Neural progenitor cell (in vitro differentiated cells): ENCODE data around the gene SERAC1. TPM values are rescaled to one million over a fixed set of nuclear protein-coding genes. Genes with fewer than 3 reads are reported as not detected.

Experiments
- DNase-seq: peaks from one replicate; pipeline ENCODE4 v3.0.0-alpha.2; 2016; ENCODE audit warnings: low spot score
- H2AFZ ChIP-seq: fragments of 200-600 bp; sonication (generic); replicated peaks from 2 replicates; pipeline ENCODE4 v1.6.1; 2016; ENCODE audit warnings: antibody characterized with exemption
- H3F3A ChIP-seq: fragments of 200-600 bp; sonication (generic); 2 replicates; pipeline ENCODE4 v1.6.1; 2016; ENCODE audit warnings: antibody characterized with exemption, low read depth
- H3K27ac ChIP-seq: fragments of 200-600 bp; sonication (generic); 2 replicates; pipeline ENCODE4 v1.5.1; 2016; ENCODE audit warnings: mild to moderate bottlenecking
- H3K27me3 ChIP-seq: fragments of 200-600 bp; sonication (generic); 2 replicates; pipeline ENCODE4 v1.6.1; 2016; ENCODE audit warnings: mild to moderate bottlenecking, moderate library complexity
- H3K36me3 ChIP-seq: fragments of 200-600 bp; sonication (generic); 2 replicates; pipeline ENCODE4 v1.5.1; 2016
- H3K4me1 ChIP-seq: fragments of 200-600 bp; sonication (generic); 2 replicates; pipeline ENCODE4 v1.6.1; 2016; ENCODE audit warnings: mixed run types
- H3K4me2 ChIP-seq: fragments of 200-600 bp; sonication (generic); 2 replicates; pipeline ENCODE4 v1.6.1; 2016
- H3K4me3 ChIP-seq: fragments of 200-600 bp; sonication (generic); 2 replicates; pipeline ENCODE4 v1.5.1; 2016
- H3K79me2 ChIP-seq: fragments of 200-600 bp; sonication (generic); 2 replicates; pipeline ENCODE4 v1.6.1; 2016; ENCODE audit warnings: low read depth
- H3K9ac ChIP-seq: fragments of 200-600 bp; sonication (generic); 2 replicates; pipeline ENCODE4 v1.6.1; 2016
- H3K9me3 ChIP-seq: fragments of 200-600 bp; sonication (generic); 2 replicates; pipeline ENCODE4 v1.5.1; 2016; ENCODE audit warnings: low read depth
- H4K20me1 ChIP-seq: fragments of 200-600 bp; sonication (generic); 2 replicates; pipeline ENCODE4 v1.6.1; 2016; ENCODE audit warnings: low read depth
- H3K27ac Mint-ChIP-seq: 3 replicates; pipeline ENCODE4 v1.8.0; 2021; ENCODE audit warnings: mixed read lengths
- H3K27me3 Mint-ChIP-seq: 2 replicates; pipeline ENCODE4 v1.8.0; 2022; ENCODE audit warnings: low read depth, mild to moderate bottlenecking, inconsistent platforms, moderate library complexity, mixed read lengths; ENCODE audit not compliant: insufficient read depth
- H3K36me3 Mint-ChIP-seq: 3 replicates; pipeline ENCODE4 v1.8.0; 2021; ENCODE audit warnings: mixed read lengths
- H3K4me1 Mint-ChIP-seq: 3 replicates; pipeline ENCODE4 v1.8.0; 2021; ENCODE audit warnings: mixed read lengths
- H3K4me3 Mint-ChIP-seq: 3 replicates; pipeline ENCODE4 v1.8.0; 2021; ENCODE audit warnings: mild to moderate bottlenecking, moderate library complexity, mixed read lengths
- H3K9me3 Mint-ChIP-seq: 3 replicates; pipeline ENCODE4 v1.8.0; 2020; ENCODE audit warnings: mixed read lengths
- CTCF ChIP-seq: fragments of 200-600 bp; sonication (generic); IDR thresholded peaks from 2 replicates; pipeline ENCODE4 v1.5.1; 2017; ENCODE audit warnings: antibody characterized with exemption, mild to moderate bottlenecking
- EZH2 ChIP-seq: fragments of 200-600 bp; sonication (generic); IDR thresholded peaks from 2 replicates; pipeline ENCODE4 v1.6.1; 2017; ENCODE audit warnings: antibody characterized with exemption, mild to moderate bottlenecking, moderate library complexity
- EZH2phosphoT487 ChIP-seq: fragments of 200-600 bp; sonication (generic); IDR thresholded peaks from 2 replicates; pipeline ENCODE4 v1.6.1; 2017; ENCODE audit warnings: antibody characterized with exemption
- total RNA-seq: library from RNA; depleted of rRNA; stranded (reverse); fragments of >200 nt; gene quantifications from 2 replicates; pipeline ENCODE4 v1.2.3, GENCODE V29; 2015; ENCODE audit warnings: low replicate concordance

Gene SERAC1
- total RNA-seq, 1 donor from 2014 or later = 35.7 TPM

GRCh38 chr6:158109748-158110147 lies 58.3 kb downstream of the SERAC1 start:
- no peak for DNase-seq
- H3K9me3 Mint-ChIP-seq = no peaks in the 10 kb centered on the region
- Histone ChIP-seq H3K36me3 (no peaks in the 10 kb centered on the region), H3K4me3 (no peak overlapping the region), H3K27me3 (no peaks in the 10 kb centered on the region), H2AFZ (no peak overlapping the region), H4K20me1 (no peaks in the 10 kb centered on the region), H3K9ac (no peak overlapping the region), H3K79me2 (no peaks in the 10 kb centered on the region), H3K4me2 (no peak overlapping the region), H3K4me1 (no peaks in the 10 kb centered on the region), H3K27ac (no peak overlapping the region), H3F3A (no peaks in the 10 kb centered on the region), H3K9me3 (no peaks in the 10 kb centered on the region)
- no peaks in the 10 kb centered on the region for H3K27me3 Mint-ChIP-seq
- H3K4me1 Mint-ChIP-seq = no peaks in the 10 kb centered on the region
- no peak overlapping the region for H3K4me3 Mint-ChIP-seq
- peaks cover 21% of the 10 kb centered on the region for H3K36me3 Mint-ChIP-seq
- TF ChIP-seq CTCF (no peak), EZH2 (no peak), EZH2phosphoT487 (no peak)
- no peak overlapping the region for H3K27ac Mint-ChIP-seq

- TF ChIP-seq CTCF (no peak), EZH2 (no peak), EZH2phosphoT487 (no peak)
- H3K9me3 Mint-ChIP-seq = no peaks in the 10 kb centered on the region
- Histone ChIP-seq H3K9ac (no peak overlapping the region), H3F3A (no peaks in the 10 kb centered on the region), H3K4me3 (no peak overlapping the region), H3K79me2 (no peaks in the 10 kb centered on the region), H3K27me3 (no peaks in the 10 kb centered on the region), H3K36me3 (no peaks in the 10 kb centered on the region), H4K20me1 (no peaks in the 10 kb centered on the region), H2AFZ (no peak overlapping the region), H3K27ac (no peak overlapping the region), H3K4me1 (no peaks in the 10 kb centered on the region), H3K4me2 (no peak overlapping the region), H3K9me3 (no peaks in the 10 kb centered on the region)
- H3K4me1 Mint-ChIP-seq = no peaks in the 10 kb centered on the region
- H3K4me3 Mint-ChIP-seq = no peak overlapping the region
- H3K27ac Mint-ChIP-seq = no peak overlapping the region
- no peak for DNase-seq
- peaks cover 10% of the 10 kb centered on the region for H3K36me3 Mint-ChIP-seq
- H3K27me3 Mint-ChIP-seq = no peaks in the 10 kb centered on the region
These were observed 63.4 kb downstream of the SERAC1 start for GRCh38 chr6:158104696-158105095.

GRCh38 chr6:158103228-158103627 lies 64.8 kb downstream of the SERAC1 start:
- H3K36me3 Mint-ChIP-seq = peaks cover 5% of the 10 kb centered on the region
- H3K27ac ChIP-seq = no peak overlapping the region
- H3K27ac Mint-ChIP-seq = no peak overlapping the region
- H4K20me1 ChIP-seq = no peaks in the 10 kb centered on the region
- H3K4me2 ChIP-seq = no peak overlapping the region
- no peaks in the 10 kb centered on the region for H3K9me3 ChIP-seq
- no peaks in the 10 kb centered on the region for H3K27me3 ChIP-seq
- peaks cover under 1% of the 10 kb centered on the region for H3K4me1 Mint-ChIP-seq
- H3K27me3 Mint-ChIP-seq = no peaks in the 10 kb centered on the region
- no peaks in the 10 kb centered on the region for H3F3A ChIP-seq
- H3K9ac ChIP-seq = no peak overlapping the region
- no peak overlapping the region for H2AFZ ChIP-seq
- TF ChIP-seq CTCF (no peak), EZH2phosphoT487 (no peak), EZH2 (no peak)
- DNase-seq = no peak
- no peak overlapping the region for H3K4me3 Mint-ChIP-seq
- no peaks in the 10 kb centered on the region for H3K79me2 ChIP-seq
- H3K4me1 ChIP-seq = no peaks in the 10 kb centered on the region
- H3K36me3 ChIP-seq = no peaks in the 10 kb centered on the region
- no peak overlapping the region for H3K4me3 ChIP-seq
- no peaks in the 10 kb centered on the region for H3K9me3 Mint-ChIP-seq

GRCh38 chr6:158095671-158096070 lies 72.4 kb downstream of the SERAC1 start:
- Histone ChIP-seq H3K4me3 (no peak overlapping the region), H3K27ac (no peak overlapping the region), H3K9me3 (no peaks in the 10 kb centered on the region), H3F3A (no peaks in the 10 kb centered on the region), H2AFZ (no peak overlapping the region), H3K4me2 (no peak overlapping the region), H4K20me1 (no peaks in the 10 kb centered on the region), H3K9ac (no peak overlapping the region), H3K36me3 (no peaks in the 10 kb centered on the region), H3K79me2 (no peaks in the 10 kb centered on the region), H3K4me1 (no peaks in the 10 kb centered on the region), H3K27me3 (no peaks in the 10 kb centered on the region)
- no peak overlapping the region for H3K27ac Mint-ChIP-seq
- H3K36me3 Mint-ChIP-seq = peaks cover 4% of the 10 kb centered on the region
- no peak for DNase-seq
- no peak overlapping the region for H3K4me3 Mint-ChIP-seq
- peaks cover 2% of the 10 kb centered on the region for H3K4me1 Mint-ChIP-seq
- peaks cover 3% of the 10 kb centered on the region for H3K27me3 Mint-ChIP-seq
- TF ChIP-seq EZH2phosphoT487 = no peak
- TF ChIP-seq CTCF = no peak
- TF ChIP-seq EZH2 = no peak
- H3K9me3 Mint-ChIP-seq = no peaks in the 10 kb centered on the region
